H1 (cell line): ENCODE results near the gene ZNF746. TPM values are rescaled to one million over a fixed set of nuclear protein-coding genes. Genes with fewer than 3 reads are reported as not detected.

ENCODE experiments used
- CTCF ChIA-PET: fragments of 300-600 bp; sonication (Branson Sonifier 250); formaldehyde crosslinking; loops from one replicate; lab custom pipeline; 2021; ENCODE audit not compliant: partially characterized antibody; lab: Charles Lee
- POLR2A ChIA-PET: fragments of 300-600 bp; sonication (Branson Sonifier 250); formaldehyde crosslinking; loops from one replicate; lab custom pipeline; 2021; ENCODE audit warnings: inconsistent platforms; ENCODE audit not compliant: partially characterized antibody; lab: Charles Lee
- DNase-seq, 2 experiments: peaks; one replicate each; pipeline versions ENCODE4 v3.0.0 to v3.0.0-alpha.2; 2010 to 2022; ENCODE audit warnings: low spot score in 2 of 2, low read depth in 1 of 2, mixed read lengths in 1 of 2
- FAIRE-seq: peaks from 2 replicates; lab custom pipeline; 2011; peaks lifted over from hg19 to GRCh38; lab: Jason Lieb, UNC
- H2AFZ ChIP-seq: 2 replicates; pipeline ENCODE4 v1.8.1; 2012; ENCODE audit warnings: low read length, inconsistent platforms
- H2AK5ac ChIP-seq: 2 replicates; pipeline ENCODE4 v1.6.1; 2013; ENCODE audit warnings: low read depth, low read length
- H2BK120ac ChIP-seq: replicated peaks from 2 replicates; pipeline ENCODE3; 2013; ENCODE audit warnings: low read depth, low read length, inconsistent platforms
- H2BK12ac ChIP-seq: 2 replicates; pipeline ENCODE4 v1.6.1; 2013; ENCODE audit warnings: low read depth, low read length
- H2BK15ac ChIP-seq: 2 replicates; pipeline ENCODE4 v1.6.1; 2013; ENCODE audit warnings: low read length
- H2BK20ac ChIP-seq: 2 replicates; pipeline ENCODE4 v1.6.1; 2013; ENCODE audit warnings: low read length
- H2BK5ac ChIP-seq: 2 replicates; pipeline ENCODE4 v1.6.1; 2013; ENCODE audit warnings: low read depth, low read length
- H3K14ac ChIP-seq: 2 replicates; pipeline ENCODE4 v1.6.1; 2013; ENCODE audit warnings: inconsistent platforms; ENCODE audit not compliant: insufficient read length
- H3K18ac ChIP-seq: 2 replicates; pipeline ENCODE4 v1.6.1; 2013; ENCODE audit warnings: low read length; ENCODE audit errors: extremely low read depth
- H3K23ac ChIP-seq: 2 replicates; pipeline ENCODE4 v1.6.1; 2013; ENCODE audit warnings: inconsistent platforms; ENCODE audit not compliant: insufficient read length
- H3K23me2 ChIP-seq: 2 replicates; pipeline ENCODE4 v1.6.1; 2013; ENCODE audit warnings: low read depth, low read length
- H3K27ac ChIP-seq: 2 replicates; pipeline ENCODE4 v1.6.1; 2011; ENCODE audit warnings: low read depth, low read length, inconsistent platforms
- H3K27me3 ChIP-seq, 4 experiments: replicated peaks in 1 of 4; 1 replicate in 1 of 4; 2 replicates in 3 of 4; pipeline versions ENCODE4 v1.6.1 to v1.8.1; 2011 to 2013; ENCODE audit warnings: low read length in 3 of 4, mild to moderate bottlenecking in 3 of 4, inconsistent platforms in 2 of 4, mixed read lengths in 2 of 4, moderate library complexity in 1 of 4; ENCODE audit not compliant: control insufficient read depth in 3 of 4, insufficient read depth in 3 of 4; ENCODE audit errors: extremely low read depth in 1 of 4
- H3K36me3 ChIP-seq, 4 experiments: 2 replicates each; pipeline versions ENCODE4 v1.6.1 to v1.8.1; 2011 to 2013; ENCODE audit warnings: mild to moderate bottlenecking in 4 of 4, low read length in 3 of 4, moderate library complexity in 2 of 4, control low read depth in 1 of 4, inconsistent platforms in 1 of 4; ENCODE audit not compliant: insufficient read depth in 4 of 4, control insufficient read depth in 2 of 4
- H3K4ac ChIP-seq: replicated peaks from 2 replicates; pipeline ENCODE3; 2013; ENCODE audit warnings: low read length, low read depth, mixed read lengths, inconsistent platforms; ENCODE audit not compliant: insufficient read length
- H3K4me1 ChIP-seq, 4 experiments: replicated peaks in 1 of 4; 1 replicate in 1 of 4; 2 replicates in 3 of 4; pipeline versions ENCODE4 v1.6.1 to v1.8.1; 2011 to 2013; ENCODE audit warnings: low read length in 3 of 4, inconsistent platforms in 2 of 4, mixed read lengths in 1 of 4; ENCODE audit not compliant: insufficient read depth in 4 of 4, control insufficient read depth in 3 of 4
- H3K4me2 ChIP-seq, 2 experiments: 2 replicates each; pipeline versions ENCODE4 v1.6.1 to v1.8.1; 2011 to 2013; ENCODE audit warnings: low read depth in 2 of 2, low read length in 2 of 2, control low read depth in 1 of 2, inconsistent platforms in 1 of 2, mild to moderate bottlenecking in 1 of 2; ENCODE audit not compliant: insufficient read depth in 1 of 2
- H3K4me3 ChIP-seq, 4 experiments: fragments of 200-600, 300-600 bp in 1 of 4; sonication (generic), shearing (Covaris generic), sonication (Bioruptor Twin) in 1 of 4; 2 replicates each; pipeline versions ENCODE4 v1.5.1 to v1.8.1; 2011 to 2016; ENCODE audit warnings: low read length in 4 of 4, low read depth in 3 of 4, control low read depth in 2 of 4, inconsistent platforms in 2 of 4, mild to moderate bottlenecking in 2 of 4, mixed read lengths in 1 of 4, moderate library complexity in 1 of 4; ENCODE audit not compliant: insufficient read depth in 2 of 4; ENCODE audit errors: extremely low read depth in 1 of 4
- H3K56ac ChIP-seq: replicated peaks from 2 replicates; pipeline ENCODE3; 2013; ENCODE audit warnings: low read depth, mild to moderate bottlenecking, mixed read lengths, low read length, inconsistent platforms; ENCODE audit not compliant: insufficient read length
- H3K79me1 ChIP-seq: 2 replicates; pipeline ENCODE4 v1.6.1; 2013; ENCODE audit warnings: low read depth, low read length, control low read depth
- H3K79me2 ChIP-seq, 2 experiments: 2 replicates each; pipeline versions ENCODE4 v1.6.1 to v1.8.1; 2012 to 2013; ENCODE audit warnings: low read length in 2 of 2, mild to moderate bottlenecking in 2 of 2, inconsistent platforms in 1 of 2; ENCODE audit not compliant: insufficient read depth in 2 of 2, control insufficient read depth in 1 of 2
- H3K9ac ChIP-seq, 4 experiments: replicated peaks in 1 of 4; 1 replicate in 1 of 4; 2 replicates in 3 of 4; pipeline versions ENCODE4 v1.6.1 to v1.8.1; 2011 to 2013; ENCODE audit warnings: low read depth in 3 of 4, low read length in 3 of 4, control low read depth in 2 of 4, mild to moderate bottlenecking in 2 of 4, moderate library complexity in 2 of 4, inconsistent platforms in 1 of 4; ENCODE audit errors: extremely low read depth in 1 of 4
- H3K9me3 ChIP-seq, 2 experiments: 2 replicates each; pipeline versions ENCODE4 v1.6.1 to v1.8.1; 2012 to 2013; ENCODE audit warnings: mild to moderate bottlenecking in 2 of 2, moderate library complexity in 2 of 2, control low read depth in 1 of 2, inconsistent platforms in 1 of 2, low read depth in 1 of 2, low read length in 1 of 2, mixed read lengths in 1 of 2; ENCODE audit not compliant: insufficient read depth in 2 of 2
- H4K20me1 ChIP-seq, 2 experiments: replicated peaks in 1 of 2; 2 replicates each; pipeline versions ENCODE3 to v1.8.1; 2011 to 2013; ENCODE audit warnings: inconsistent platforms in 2 of 2, low read length in 2 of 2, mild to moderate bottlenecking in 1 of 2; ENCODE audit not compliant: insufficient read depth in 2 of 2, control insufficient read depth in 1 of 2
- H4K5ac ChIP-seq: 2 replicates; pipeline ENCODE4 v1.6.1; 2013; ENCODE audit warnings: low read length, low read depth, mixed read lengths, inconsistent platforms; ENCODE audit not compliant: insufficient read length
- H4K8ac ChIP-seq: 2 replicates; pipeline ENCODE4 v1.8.0; 2013; ENCODE audit warnings: mild to moderate bottlenecking, moderate library complexity, low read length, inconsistent platforms; ENCODE audit not compliant: insufficient read depth; ENCODE audit errors: extremely low read depth
- H4K91ac ChIP-seq: replicated peaks from 2 replicates; pipeline ENCODE3; 2013; ENCODE audit warnings: low read length, mixed read lengths, inconsistent platforms; ENCODE audit not compliant: insufficient read length
- PHF8 ChIP-seq: fragments of 200-600 bp; sonication (generic); conservative IDR thresholded peaks from 2 replicates; pipeline ENCODE4 v1.7.1; 2012; ENCODE audit warnings: low read depth, mild to moderate bottlenecking, inconsistent platforms, low read length, moderate library complexity
- SIN3A ChIP-seq, 2 experiments: IDR thresholded peaks in 1 of 2; conservative IDR thresholded peaks in 1 of 2; 2 replicates each; pipeline ENCODE4 v1.6.1; 2011 to 2012; ENCODE audit warnings: low read length in 2 of 2, improper control_type of control experiment in 1 of 2, low read depth in 1 of 2, mild to moderate bottlenecking in 1 of 2
- ZNF274 ChIP-seq: IDR thresholded peaks from 2 replicates; pipeline ENCODE4 v1.7.0; 2012; ENCODE audit warnings: low read length, borderline replicate concordance; ENCODE audit errors: extremely low read depth
- WGBS, 2 experiments: shearing (Covaris generic) in 1 of 2; methylation state at CpG; one replicate each; pipeline versions ENCODE4 v1.1.6 to v1.1.7; 2013 to 2015; ENCODE audit warnings: low lambda C conversion rate in 2 of 2, mixed read lengths in 2 of 2, inconsistent platforms in 1 of 2, low coverage in 1 of 2, missing lambda C conversion rate in 1 of 2; ENCODE audit not compliant: insufficient replicate concordance in 2 of 2, insufficient coverage in 1 of 2, insufficient read length in 1 of 2; ENCODE audit errors: extremely low coverage in 1 of 2, missing lambda C conversion rate in 1 of 2; 5-methylcytosine and 5-hydroxymethylcytosine counted together
- polyA plus RNA-seq, 7 experiments: library from polyadenylated mRNA; depleted of rRNA in 3 of 7; stranded (reverse) in 5 of 7; unstranded in 2 of 7; fragments of >200 nt in 5 of 7; fragments of 200-250 nt in 2 of 7; gene quantifications; 1 replicate in 5 of 7; 2 replicates in 1 of 7; 4 replicates in 1 of 7; pipeline versions ENCODE4 v1.2.1 to v1.2.3, GENCODE V29; 2011 to 2013; ENCODE audit warnings: missing spikeins in 2 of 7, mixed read lengths in 2 of 7
- total RNA-seq: library from RNA; stranded (reverse); fragmentation: NEBNext Ultra II Directional; extraction: Animal tissue kit (Norgen Biotek cat#: 25700); gene quantifications from 2 replicates; pipeline ENCODE4 v1.2.1, GENCODE V29; 2021
- TF ChIP-seq, protein P1 (sequence below): IDR thresholded peaks from 2 replicates; pipeline ENCODE4 v1.6.1; 2012; ENCODE audit warnings: inconsistent platforms

Gene ZNF746
- total and polyA plus RNA-seq, 2 of the 8 experiments (the other 6 are each of a cell fraction or from before 2014, with no cell fraction given), result 7.5 to 15.6 TPM

- H3K18ac ChIP-seq, result no peak overlapping the region
- H4K20me1 ChIP-seq, result peaks cover 3% of the 10 kb centered on the region in 2 experiments
- peaks cover 0 to under 1% of the 10 kb centered on the region in 2 experiments; a peak in 1 of 4 replicates for H3K79me2 ChIP-seq
- no peak overlapping the region for H3K14ac ChIP-seq
- H4K5ac ChIP-seq, result no peak overlapping the region
- ChIA-PET CTCF (interaction anchor here (1.0 to 1.5 kb wide), 4 partner anchors 14 to 53 kb away, joined by 3 to 7 read pairs (median 4); no protein-coding TSS in a partner anchor), POLR2A (no interaction called here)
- no peaks in the 10 kb centered on the region for H3K23me2 ChIP-seq
- H3K36me3 ChIP-seq, result peaks cover 9 to 32% (median 20%) of the 10 kb centered on the region in 4 experiments; a peak in 6 of 8 replicates
- no peak overlapping the region for H3K4ac ChIP-seq
- H2BK15ac ChIP-seq, result no peak overlapping the region
- H2BK5ac ChIP-seq, result no peak overlapping the region
- no peak overlapping the region for H2AK5ac ChIP-seq
- H2BK20ac ChIP-seq, result no peak overlapping the region
- H3K4me1 ChIP-seq, result no peaks in the 10 kb centered on the region
- H2AFZ ChIP-seq, result no peak overlapping the region
- no peak overlapping the region for H3K4me2 ChIP-seq
- no peak overlapping the region for H2BK120ac ChIP-seq
- no peaks in the 10 kb centered on the region for H3K27me3 ChIP-seq
- H4K91ac ChIP-seq, result no peak overlapping the region
- H3K23ac ChIP-seq, result no peak overlapping the region
- H4K8ac ChIP-seq, result no peak overlapping the region
- no peak overlapping the region for H3K9ac ChIP-seq
- H3K56ac ChIP-seq, result no peak overlapping the region
- H3K4me3 ChIP-seq, result no peak overlapping the region
- WGBS, 2 experiments, result 88% methylated on average over 15 of the region's 15 CpGs; no CpG with 5 or more reads in 1 of the 2 experiments
- no peak overlapping the region for H3K27ac ChIP-seq
- FAIRE-seq (no peak), DNase-seq (no peak)
- no peak overlapping the region for H2BK12ac ChIP-seq
- no peaks in the 10 kb centered on the region for H3K9me3 ChIP-seq
- H3K79me1 ChIP-seq, result no peaks in the 10 kb centered on the region; the same call in 1 of the 2 replicates
- TF ChIP-seq SIN3A (conservative IDR thresholded peaks at IDR 0.05 in 1 of 2, IDR thresholded peaks at IDR 0.05 in 1 of 2; ENCODE audit: low read depth in 1 of 2, low read length in 2 of 2) (no peak), ZNF274 (no peak), PHF8 (no peak)
- TF ChIP-seq, protein P1, sequence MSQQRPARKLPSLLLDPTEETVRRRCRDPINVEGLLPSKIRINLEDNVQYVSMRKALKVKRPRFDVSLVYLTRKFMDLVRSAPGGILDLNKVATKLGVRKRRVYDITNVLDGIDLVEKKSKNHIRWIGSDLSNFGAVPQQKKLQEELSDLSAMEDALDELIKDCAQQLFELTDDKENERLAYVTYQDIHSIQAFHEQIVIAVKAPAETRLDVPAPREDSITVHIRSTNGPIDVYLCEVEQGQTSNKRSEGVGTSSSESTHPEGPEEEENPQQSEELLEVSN, result no peak
Measured at GRCh38 chr7:149490083-149490760, 7.4 kb downstream of the ZNF746 start.
